TTC549 (cell line): Measurements from ENCODE around the gene PIBF1.
"Not testable (repeated sequence)": the region's sequence is repeated elsewhere in the genome, so short reads cannot be mapped to it uniquely, and the experiment has no call there.

Experiments used
- FAIRE-seq: peaks from 2 replicates; lab custom pipeline; 2012; peaks lifted over from hg19 to GRCh38; lab: Jason Lieb, UNC

The PIBF1 gene

GRCh38 chr13:72823081-72823480 is 41.1 kb downstream of the PIBF1 start:
- no peak for FAIRE-seq

- FAIRE-seq: no peak
Measured at GRCh38 chr13:72823724-72824123, 41.8 kb downstream of the PIBF1 start.

- FAIRE-seq: no peak
Measured at GRCh38 chr13:72834601-72835000, 52.7 kb downstream of the PIBF1 start.

GRCh38 chr13:72839831-72840426 is 58.0 kb downstream of the PIBF1 start:
- no peak for FAIRE-seq

GRCh38 chr13:72842991-72843390 is 61.1 kb downstream of the PIBF1 start:
- FAIRE-seq: no peak

- not testable (repeated sequence) for FAIRE-seq
Measured at GRCh38 chr13:72845148-72845547, 63.2 kb downstream of the PIBF1 start.

GRCh38 chr13:72849571-72849970 is 67.6 kb downstream of the PIBF1 start:
- FAIRE-seq: no peak

GRCh38 chr13:72850959-72851677 is 69.2 kb downstream of the PIBF1 start:
- no peak for FAIRE-seq

- FAIRE-seq: no peak
Measured at GRCh38 chr13:72851678-72852014, 69.7 kb downstream of the PIBF1 start.

GRCh38 chr13:72852207-72852606 is 70.3 kb downstream of the PIBF1 start:
- FAIRE-seq: no peak

- no peak for FAIRE-seq
Measured at GRCh38 chr13:72853000-72853399, 71.1 kb downstream of the PIBF1 start.

- no peak for FAIRE-seq
Measured at GRCh38 chr13:72864142-72865011, 82.4 kb downstream of the PIBF1 start.

- FAIRE-seq: no peak
Measured at GRCh38 chr13:72868229-72868628, 86.3 kb downstream of the PIBF1 start.

GRCh38 chr13:72875233-72875632 is 93.3 kb downstream of the PIBF1 start:
- FAIRE-seq: no peak

GRCh38 chr13:72884101-72884500 is 102.2 kb downstream of the PIBF1 start:
- FAIRE-seq: no peak

- no peak for FAIRE-seq
Measured at GRCh38 chr13:72886272-72887067, 104.5 kb downstream of the PIBF1 start.

GRCh38 chr13:72889495-72889894 is 107.6 kb downstream of the PIBF1 start:
- FAIRE-seq: no peak

GRCh38 chr13:72890546-72890945 is 108.6 kb downstream of the PIBF1 start:
- no peak for FAIRE-seq

- FAIRE-seq: no peak
Measured at GRCh38 chr13:72891423-72891822, 109.5 kb downstream of the PIBF1 start.

GRCh38 chr13:72896869-72897268 is 114.9 kb downstream of the PIBF1 start:
- FAIRE-seq: no peak

GRCh38 chr13:72901546-72901945 is 119.6 kb downstream of the PIBF1 start:
- not testable (repeated sequence) for FAIRE-seq

- no peak for FAIRE-seq
Measured at GRCh38 chr13:72908416-72908815, 126.5 kb downstream of the PIBF1 start.
